Kidney glomerular epithelial cell (primary cell): Measurements from ENCODE around the gene AKR1A1.
A peak's percentile ranks its signal among the peaks of the same experiment; 100 is the strongest.
"Not testable (repeated sequence)": the region's sequence is repeated elsewhere in the genome, so short reads cannot be mapped to it uniquely, and the experiment has no call there.

Experiments
- DNase-seq: peaks from one replicate; lab custom pipeline; 2025; lab: John Stamatoyannopoulos, UW

The AKR1A1 gene

GRCh38 chr1:45569962-45570581 is 19.4 kb downstream of the AKR1A1 start:
- peak; percentile 67 for DNase-seq

GRCh38 chr1:45570631-45571030 is 20.0 kb downstream of the AKR1A1 start:
- DNase-seq, result no peak

GRCh38 chr1:45573231-45573804 is 22.7 kb downstream of the AKR1A1 start:
- no peak for DNase-seq

GRCh38 chr1:45574105-45574626 is 23.5 kb downstream of the AKR1A1 start:
- no peak for DNase-seq

- peak; percentile 98 for DNase-seq
Observed at GRCh38 chr1:45583264-45583665, 32.6 kb downstream of the AKR1A1 start.

GRCh38 chr1:45583666-45584350 is 33.2 kb downstream of the AKR1A1 start, which contains the start of gene NASP:
Gene NASP (plus strand): TSS chr1:45584041. CDS start chr1:45584147, 106 bp downstream.
- peak; percentile 77 for DNase-seq

- DNase-seq, result peak; percentile 78
Observed at GRCh38 chr1:45584351-45585109, 33.9 kb downstream of the AKR1A1 start.

GRCh38 chr1:45585110-45585426 is 34.4 kb downstream of the AKR1A1 start:
- DNase-seq, result no peak

GRCh38 chr1:45585496-45586075 is 35.0 kb downstream of the AKR1A1 start:
- no peak for DNase-seq

GRCh38 chr1:45586769-45587168 is 36.1 kb downstream of the AKR1A1 start:
- DNase-seq, result no peak

GRCh38 chr1:45589861-45590260 is 39.2 kb downstream of the AKR1A1 start:
- DNase-seq, result peak; percentile 2

- no peak for DNase-seq
Observed at GRCh38 chr1:45594412-45594811, 43.8 kb downstream of the AKR1A1 start.

GRCh38 chr1:45596765-45597164 is 46.1 kb downstream of the AKR1A1 start:
- not testable (repeated sequence) for DNase-seq

GRCh38 chr1:45604239-45604638 is 53.6 kb downstream of the AKR1A1 start:
- no peak for DNase-seq

- DNase-seq, result no peak
Observed at GRCh38 chr1:45607404-45608074, 56.9 kb downstream of the AKR1A1 start.

GRCh38 chr1:45608175-45609156 is 57.8 kb downstream of the AKR1A1 start:
- no peak for DNase-seq

GRCh38 chr1:45610589-45611226 is 60.1 kb downstream of the AKR1A1 start:
- no peak for DNase-seq

- DNase-seq, result no peak
Observed at GRCh38 chr1:45612941-45613579, 62.4 kb downstream of the AKR1A1 start.

GRCh38 chr1:45615885-45616284 is 65.3 kb downstream of the AKR1A1 start:
- DNase-seq, result no peak
